T-helper 1 cell (primary cell): ENCODE measurements around the gene PALM.

Source experiments
- DNase-seq, 5 donors: peaks; one replicate each; pipeline ENCODE4 v3.0.0-alpha.2; 2012 to 2020

PALM gene

DNA sequence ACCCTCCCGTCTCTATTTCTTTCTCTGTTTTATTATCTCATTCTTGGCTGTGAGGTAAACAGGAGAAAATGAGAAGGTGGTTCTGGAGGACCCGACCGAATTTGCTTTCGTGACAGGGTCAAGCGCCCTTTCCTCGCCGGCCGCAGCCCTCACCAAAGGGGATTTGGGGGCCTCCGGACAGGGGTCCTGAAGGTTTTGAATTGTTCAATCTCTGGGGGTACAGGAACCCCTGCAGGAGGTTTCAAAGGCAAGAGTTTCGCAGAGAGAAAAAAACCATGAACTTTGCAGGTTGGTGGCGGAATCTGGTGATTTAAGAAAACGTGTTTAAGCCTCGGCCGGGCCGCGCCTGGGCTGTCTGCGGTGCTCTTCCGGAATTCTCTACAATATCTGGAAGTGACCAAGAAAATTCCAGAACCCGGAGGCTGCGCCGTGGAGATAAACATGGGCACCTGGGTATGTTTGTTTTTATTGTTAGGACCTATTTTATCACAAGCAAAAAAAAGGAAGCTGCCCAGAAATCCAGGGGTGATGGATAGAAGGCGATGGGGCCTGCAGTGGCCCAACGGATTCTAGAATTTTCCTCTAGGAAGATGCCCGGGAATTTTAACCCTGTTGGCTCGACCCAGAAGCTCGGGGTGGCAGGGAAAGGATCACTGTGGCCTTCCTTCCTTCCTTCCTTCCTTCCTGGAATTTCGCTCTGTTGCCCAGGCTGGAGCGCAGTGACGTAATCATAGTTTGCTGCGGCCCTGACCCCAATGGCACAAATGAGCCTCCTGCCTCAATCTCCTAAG is 74.3 kb downstream of the PALM start:
- DNase-seq: no peak

DNA sequence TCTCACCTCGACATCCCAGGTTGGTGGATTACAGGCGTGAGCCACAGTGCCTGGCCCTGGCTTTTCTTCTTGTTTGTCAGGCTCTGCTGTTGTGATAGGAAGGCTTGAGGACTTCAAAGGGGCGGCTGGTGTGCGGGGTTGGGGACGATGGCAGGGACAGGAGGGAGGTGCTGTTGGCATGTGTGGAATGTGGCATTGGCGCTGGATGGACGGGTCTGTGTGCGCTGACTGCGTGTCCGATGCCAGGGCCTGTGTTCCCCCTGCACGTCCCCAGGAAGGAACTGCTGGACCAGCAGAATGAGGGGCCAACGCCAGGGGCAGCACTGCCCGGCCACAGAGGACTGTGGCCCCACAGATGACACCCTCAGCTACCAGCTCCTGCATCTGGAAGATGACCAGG is 75.8 kb downstream of the PALM start:
- DNase-seq: no peak

DNA sequence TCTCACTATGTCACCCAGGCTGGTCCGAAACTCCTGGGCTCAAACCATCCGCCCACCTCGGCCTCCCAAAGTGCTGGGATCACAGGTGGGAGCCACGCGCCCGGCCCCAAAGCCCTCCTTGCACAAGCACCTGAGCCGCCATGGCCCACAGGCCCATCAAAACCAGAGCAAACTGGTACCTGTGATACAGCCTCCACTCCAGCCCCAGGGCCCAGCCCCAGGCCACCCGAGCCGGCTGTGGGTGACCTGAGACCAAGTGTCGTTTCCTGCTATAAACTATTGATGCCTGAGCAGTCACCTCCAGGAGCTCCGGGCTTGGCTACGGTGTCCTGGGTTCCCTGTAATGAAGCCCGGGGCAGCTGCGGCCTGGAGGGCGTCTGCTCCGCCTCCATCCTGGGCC is 78.8 kb downstream of the PALM start:
- no peak for DNase-seq

DNA sequence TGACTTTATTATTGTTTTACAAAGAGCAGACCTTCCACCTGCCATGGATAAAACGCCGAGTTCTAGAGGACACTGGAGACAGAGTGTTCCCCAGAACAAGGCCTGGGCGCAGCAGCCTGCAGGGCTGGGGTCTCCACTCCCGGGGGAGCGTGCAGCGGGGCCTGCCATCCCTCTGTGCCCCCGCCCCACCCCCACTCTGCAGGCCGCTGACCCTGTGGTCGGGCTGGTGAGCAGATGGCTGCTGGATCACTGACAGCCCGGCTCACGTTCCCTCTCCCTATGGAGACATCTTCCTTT is 79.9 kb downstream of the PALM start:
- no peak for DNase-seq

DNA sequence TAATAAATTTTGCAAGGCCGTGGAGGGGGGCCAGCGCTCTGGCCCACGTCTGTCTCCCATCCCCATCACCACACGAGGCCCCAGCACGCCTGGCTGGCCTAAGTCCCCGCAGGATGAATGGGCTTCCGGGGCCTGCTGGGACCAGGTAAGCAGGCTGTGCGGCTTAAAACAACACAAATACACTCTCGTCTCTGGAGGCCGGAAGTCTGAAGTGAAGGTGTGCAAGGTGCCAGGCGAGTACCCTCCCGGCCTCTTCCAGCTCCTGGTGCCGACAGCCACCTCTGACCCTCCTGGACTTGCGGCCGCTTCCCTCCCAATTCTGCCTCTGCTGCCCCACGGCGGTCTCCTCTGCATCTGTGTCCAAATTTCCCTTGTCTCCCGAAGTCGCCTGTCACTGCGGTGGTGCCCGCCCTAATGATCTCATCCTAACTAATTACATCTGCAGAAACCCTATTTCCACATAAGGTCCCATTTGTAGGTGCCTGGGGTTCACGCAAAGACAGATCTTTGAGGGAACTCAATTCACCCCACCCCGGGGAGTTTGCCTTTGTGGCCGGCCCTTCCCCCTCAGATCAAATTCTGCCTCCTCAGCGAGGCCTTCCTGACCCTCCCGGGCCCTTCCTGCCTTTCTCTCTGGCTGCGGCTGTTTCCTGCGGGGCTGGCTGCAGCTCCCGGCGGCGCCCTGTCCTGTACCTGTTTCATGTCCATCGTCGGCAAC is 80.4 kb downstream of the PALM start:
- DNase-seq: no peak

DNA sequence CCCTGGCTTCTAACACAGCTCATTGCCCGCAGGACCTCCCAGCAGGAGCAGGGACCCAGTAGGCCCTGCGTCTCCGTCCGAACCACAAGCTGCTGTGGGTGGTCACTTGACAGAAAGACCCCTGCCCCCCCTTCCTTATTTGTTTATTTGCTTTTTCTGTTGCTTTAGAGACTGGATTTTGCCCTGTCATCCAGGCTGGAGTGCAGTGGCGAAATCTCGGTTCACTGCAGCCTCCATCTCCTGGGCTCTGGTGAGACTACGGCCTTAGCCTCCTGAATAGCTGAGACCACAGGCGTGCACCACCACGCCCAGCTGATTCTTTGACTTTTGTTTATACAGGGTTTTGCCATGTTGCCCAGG is 80.9 kb downstream of the PALM start:
- DNase-seq: no peak

DNA sequence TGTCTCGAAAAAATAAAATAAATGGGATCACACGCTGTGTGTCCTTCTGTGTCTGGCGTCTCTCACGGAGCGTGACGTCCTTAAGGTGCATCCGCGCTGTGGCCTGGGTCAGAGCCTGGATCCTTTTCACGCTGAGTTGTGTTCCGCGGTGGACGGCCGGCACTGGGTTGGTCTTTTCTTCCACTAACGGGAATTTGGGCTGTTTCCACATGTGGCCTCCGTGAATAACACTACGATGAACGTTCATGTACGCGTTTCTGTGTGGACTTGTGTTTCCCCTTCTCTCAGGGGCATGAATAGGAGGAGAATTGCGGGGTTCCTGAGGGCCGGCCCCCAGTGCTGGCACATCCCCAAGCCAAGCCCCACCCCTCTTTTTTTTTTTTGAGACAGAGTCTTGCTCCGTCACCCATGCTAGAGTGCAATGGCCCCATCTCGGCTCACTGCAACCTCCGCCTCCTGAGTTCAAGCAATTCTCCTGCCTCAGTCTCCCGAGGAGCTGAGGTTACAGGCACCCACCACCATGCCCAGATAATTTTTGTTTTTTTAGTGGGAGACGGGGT is 82.4 kb downstream of the PALM start:
- no peak for DNase-seq

DNA sequence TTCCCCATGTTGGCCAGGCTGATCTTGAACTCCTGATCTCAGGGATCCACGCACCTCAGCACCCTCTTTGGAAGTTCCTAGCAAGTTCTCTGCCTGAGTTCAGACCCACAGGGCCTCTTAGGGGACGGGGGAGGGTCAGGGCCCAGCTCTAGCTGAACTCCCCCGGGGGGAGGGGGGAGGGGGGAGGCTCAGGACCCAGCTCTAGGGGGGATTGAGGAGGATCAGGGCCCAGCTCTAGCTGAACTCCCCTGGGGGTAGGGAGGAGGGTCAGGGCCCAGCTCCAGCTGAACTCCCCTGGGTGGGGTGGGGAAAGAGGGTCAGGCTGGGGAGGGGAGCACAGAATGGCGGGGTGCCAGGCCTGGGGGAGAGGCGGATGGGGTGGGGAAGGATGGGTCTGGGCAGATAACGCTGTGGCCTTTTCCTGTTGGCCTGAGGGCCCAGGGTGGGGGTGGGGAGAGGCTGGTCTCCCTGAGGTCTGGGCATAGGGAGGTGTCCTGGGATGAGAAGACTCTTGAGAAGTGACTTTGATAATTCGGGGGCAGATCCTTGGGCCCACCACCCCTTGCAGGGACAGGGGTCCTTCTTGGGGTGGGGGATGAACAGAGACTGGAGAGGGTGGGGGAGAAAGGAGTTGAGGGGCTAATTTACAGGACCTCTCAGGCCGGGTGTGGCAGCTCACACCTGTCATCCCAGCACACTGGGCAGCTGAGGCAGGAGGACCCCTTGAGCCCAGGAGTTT is 83.0 kb downstream of the PALM start:
- DNase-seq: no peak

DNA sequence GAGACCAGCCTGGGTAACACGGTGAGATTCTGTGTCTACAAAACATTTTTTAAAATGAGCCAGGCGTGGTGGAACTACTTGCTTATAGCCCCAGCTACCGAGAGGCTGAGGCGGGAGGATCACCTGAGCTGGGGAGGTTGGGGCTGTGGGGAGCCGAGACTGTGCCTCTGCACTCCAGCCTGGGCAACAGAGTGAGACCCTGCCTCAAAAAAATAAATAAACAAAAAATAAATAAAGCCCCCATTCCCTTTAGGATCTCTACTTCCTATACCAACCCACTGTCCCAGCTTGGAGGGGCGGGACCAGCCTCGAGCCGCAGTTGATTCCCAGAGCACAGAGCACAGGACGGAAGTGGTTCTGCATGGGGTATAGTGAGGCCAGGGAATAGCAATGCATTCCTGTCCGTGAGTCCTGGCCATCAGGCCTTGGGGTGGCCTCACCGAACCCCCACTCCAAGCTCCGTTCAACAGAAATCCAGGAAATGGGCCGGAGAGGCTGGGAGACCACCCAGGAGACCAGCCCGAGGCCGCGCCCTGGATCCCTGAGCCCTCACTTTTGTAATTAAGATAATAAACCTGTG is 83.7 kb downstream of the PALM start:
- DNase-seq: no peak

DNA sequence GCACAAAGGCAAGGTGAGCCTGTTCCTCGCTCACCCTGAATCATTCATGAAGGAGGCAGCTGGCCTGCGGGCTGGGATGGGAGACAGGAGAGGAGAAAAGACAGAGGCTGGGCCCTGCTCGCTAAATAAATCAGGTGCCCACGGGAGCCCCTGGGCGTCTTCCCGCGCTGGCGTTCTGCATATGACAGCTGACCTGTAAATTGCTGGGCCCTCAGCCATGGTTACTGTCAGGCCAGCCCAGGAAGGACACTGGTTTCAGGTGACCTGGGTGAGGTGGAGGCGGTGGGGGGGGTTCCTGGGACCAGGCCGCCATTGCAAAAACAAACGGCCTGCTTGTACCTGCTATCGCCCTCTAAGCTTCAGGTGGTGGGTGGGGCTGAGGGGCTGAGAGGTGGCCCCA is 85.1 kb downstream of the PALM start:
- DNase-seq: no peak

DNA sequence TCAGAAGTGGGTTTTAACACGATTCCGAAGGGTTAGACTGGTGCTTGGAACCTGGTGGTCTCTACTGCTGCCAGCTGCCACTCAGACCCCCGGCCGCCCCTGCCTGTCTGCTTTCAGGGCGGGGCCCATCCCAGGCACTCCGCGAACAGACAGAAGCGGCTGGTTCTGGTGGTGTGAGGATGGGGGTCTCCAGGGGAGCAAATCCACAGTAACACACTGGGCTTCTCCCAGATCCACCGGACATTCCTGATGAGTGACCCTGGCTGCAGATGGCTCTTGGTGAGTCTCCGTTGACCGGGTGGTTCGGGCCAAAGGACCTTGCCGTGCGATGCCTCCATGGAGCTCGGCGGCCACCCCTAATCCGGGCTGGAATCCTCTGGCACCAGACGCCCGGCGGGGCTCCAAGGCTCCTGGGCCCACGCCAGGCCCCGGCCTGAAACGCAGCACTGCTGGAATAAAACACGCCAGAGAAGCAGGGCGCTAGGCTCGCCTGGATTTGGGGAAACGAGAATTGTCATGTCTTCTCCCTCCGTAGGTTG is 86.4 kb downstream of the PALM start:
- DNase-seq: no peak

DNA sequence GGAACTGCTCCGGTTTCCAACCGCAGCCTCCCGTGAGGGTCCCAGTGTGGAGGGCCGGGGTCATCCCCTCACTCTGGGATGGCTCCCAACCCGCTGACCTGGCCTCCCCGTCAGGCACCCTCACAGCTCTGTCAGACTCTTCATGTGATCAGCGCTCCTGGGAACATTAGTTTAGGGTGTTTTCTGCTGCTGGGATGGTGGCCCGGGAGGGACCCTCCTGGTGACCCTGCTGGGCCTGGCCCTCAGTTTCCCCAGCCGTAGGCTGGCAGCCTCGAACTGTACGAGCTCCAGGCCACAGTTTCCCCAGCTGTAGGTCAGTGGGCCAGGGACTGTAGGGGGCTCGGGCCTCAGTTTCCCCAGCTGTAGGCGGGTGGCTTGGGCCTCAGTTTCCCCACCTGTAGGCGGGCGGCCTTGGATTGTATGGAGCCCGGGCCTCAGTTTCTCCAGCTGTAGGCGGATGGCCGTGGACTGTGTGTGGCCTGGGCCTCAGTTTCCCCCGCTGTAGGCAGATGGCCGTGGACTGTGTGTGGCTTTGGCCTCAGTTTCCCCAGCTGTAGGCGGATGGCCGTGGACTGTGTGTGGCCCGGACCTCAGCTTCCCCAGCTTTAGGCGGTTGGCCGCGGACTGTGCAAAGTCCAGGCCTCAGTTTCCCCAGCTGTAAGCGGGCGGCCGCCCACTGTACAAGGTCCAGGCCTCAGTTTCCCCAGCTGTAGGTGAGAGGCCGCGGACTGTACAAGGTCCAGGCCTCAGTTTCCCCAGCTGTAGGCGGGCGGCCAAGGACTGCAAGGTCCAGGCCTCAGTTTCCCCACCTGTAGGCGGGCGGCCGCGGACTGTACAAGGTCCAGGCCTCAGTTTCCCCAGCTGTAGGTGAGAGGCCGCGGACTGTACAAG is 87.2 kb downstream of the PALM start:
- DNase-seq: no peak

DNA sequence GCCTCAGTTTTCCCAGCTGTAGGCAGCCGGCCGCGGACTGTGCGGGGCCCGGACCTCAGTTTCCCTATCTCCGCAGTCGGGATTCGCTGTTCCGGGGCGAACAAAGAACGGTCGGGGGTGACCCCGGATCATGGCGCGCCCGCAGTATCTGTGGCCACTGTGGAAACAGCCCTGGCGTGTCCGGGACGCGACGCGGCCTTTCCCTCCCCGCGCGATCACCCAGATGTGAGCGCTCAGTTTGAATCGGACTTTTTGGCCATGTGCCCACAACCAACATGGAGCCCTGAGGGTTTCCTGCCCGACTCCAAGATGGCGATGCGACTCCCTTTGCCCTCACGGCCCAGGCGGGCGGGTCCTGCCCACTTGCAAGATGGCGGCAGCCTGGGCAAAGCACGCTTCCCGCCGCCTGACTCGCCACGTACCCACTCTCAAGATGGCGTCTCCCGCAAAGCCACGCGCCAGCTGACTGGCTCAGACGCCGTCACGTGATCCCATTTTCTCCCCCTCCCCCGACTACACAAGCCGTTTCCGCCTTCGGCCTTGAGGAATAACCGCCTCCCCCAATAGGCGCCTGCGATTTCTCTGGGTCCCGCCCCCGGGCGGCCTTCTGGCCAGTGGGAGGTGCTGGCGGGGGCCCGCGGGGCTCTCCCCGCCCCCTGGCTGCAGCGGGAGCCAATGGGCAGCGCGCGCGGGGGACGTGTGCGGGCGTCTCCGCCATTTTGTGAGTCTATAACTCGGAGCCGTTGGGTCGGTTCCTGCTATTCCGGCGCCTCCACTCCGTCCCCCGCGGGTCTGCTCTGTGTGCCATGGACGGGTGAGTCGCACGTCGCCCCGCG is 88.2 kb downstream of the PALM start, which contains the start of gene PTBP1:
Gene PTBP1, plus strand, starts transcription at position 761 of the 836 bp plus-strand sequence. Its CDS starts 46 bp downstream, at position 807.
- DNase-seq: peak; percentile 99 to 100 (median 100)
